ENCODE measurements around the gene AOPEP. TPM values are rescaled to one million over a fixed set of nuclear protein-coding genes. Genes with fewer than 3 reads are reported as not detected.

Gene AOPEP
- total and polyA plus RNA-seq, 10 donors, result 14.8 to 86.1 (median 51.3) TPM

DNA sequence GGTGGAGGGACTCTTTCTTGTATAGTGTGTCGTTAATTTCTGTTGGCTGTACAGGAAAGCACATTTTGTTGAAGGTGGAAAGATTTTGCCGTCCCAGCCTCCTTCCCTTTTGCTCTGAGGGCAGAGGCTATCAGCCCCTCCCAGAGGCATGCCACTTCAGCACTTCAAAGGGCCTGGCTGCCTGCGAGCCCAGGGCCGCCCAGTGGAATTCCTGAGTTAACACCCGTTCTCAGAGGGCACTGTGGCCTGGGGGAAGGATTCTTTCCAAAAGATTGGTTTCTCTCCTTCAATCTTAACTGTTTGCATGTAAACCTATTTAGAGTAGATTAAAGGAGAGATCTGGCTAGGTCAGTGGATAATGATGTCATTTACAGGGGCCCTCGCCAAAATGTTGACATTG, 352.4 kb downstream of the AOPEP start:
- no peaks in the 10 kb centered on the region for H3K9me3 ChIP-seq
- intact Hi-C loops (cut with DNase I; ENCODE audit: low total_unique reads), result no loop called here
- H3K4me3 ChIP-seq, result no peak overlapping the region
- H3K27ac ChIP-seq, result peak overlapping the region in 5 of 8 donors; percentile 44 to 67 (median 63)
- peak; percentile 58 for DNase-seq
- H3K4me1 ChIP-seq, result peaks cover 0 to 40% (median 20%) of the 10 kb centered on the region in 6 donors
- H3K36me3 ChIP-seq, result peaks cover 0 to 53% (median 21%) of the 10 kb centered on the region in 6 donors
- WGBS, 5 donors, result 48 to 81% (median 71%) methylated on average over 6 of the region's 6 CpGs
- TF ChIP-seq POLR2AphosphoS5 (IDR thresholded peaks at IDR 0.05), result no peak
- TF ChIP-seq, protein P1, sequence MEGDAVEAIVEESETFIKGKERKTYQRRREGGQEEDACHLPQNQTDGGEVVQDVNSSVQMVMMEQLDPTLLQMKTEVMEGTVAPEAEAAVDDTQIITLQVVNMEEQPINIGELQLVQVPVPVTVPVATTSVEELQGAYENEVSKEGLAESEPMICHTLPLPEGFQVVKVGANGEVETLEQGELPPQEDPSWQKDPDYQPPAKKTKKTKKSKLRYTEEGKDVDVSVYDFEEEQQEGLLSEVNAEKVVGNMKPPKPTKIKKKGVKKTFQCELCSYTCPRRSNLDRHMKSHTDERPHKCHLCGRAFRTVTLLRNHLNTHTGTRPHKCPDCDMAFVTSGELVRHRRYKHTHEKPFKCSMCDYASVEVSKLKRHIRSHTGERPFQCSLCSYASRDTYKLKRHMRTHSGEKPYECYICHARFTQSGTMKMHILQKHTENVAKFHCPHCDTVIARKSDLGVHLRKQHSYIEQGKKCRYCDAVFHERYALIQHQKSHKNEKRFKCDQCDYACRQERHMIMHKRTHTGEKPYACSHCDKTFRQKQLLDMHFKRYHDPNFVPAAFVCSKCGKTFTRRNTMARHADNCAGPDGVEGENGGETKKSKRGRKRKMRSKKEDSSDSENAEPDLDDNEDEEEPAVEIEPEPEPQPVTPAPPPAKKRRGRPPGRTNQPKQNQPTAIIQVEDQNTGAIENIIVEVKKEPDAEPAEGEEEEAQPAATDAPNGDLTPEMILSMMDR (IDR thresholded peaks at IDR 0.05 in 8 of 11, conservative IDR thresholded peaks at IDR 0.05 in 3 of 11), result no peak
- TF ChIP-seq POLR2A (IDR thresholded peaks at IDR 0.05), result no peak
- H3K27me3 ChIP-seq (replicated peaks in 1 of 7), result no peaks in the 10 kb centered on the region

DNA sequence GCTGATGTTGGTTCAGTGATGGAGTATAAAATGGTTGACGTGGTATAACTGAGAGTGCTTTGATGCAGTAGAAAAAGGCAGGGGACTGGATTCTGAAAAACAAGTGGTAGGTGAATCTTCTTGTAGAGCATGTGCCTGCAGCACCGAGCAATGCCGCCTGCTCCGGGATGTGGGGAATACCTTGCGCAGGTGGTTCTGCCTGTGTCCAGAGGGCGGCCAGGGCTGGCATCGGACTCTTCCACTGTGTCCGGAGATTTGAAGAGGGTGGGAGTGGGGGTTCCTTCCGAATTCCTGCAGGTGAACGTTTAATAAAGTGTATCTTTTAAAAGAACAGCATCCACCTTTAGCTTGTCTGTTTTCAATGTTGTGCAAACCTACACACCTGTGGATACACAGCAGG, 353.0 kb downstream of the AOPEP start:
- no peaks in the 10 kb centered on the region for H3K27me3 ChIP-seq (replicated peaks in 1 of 7)
- WGBS, 5 donors, result 93 to 95% (median 94%) methylated on average over 10 of the region's 10 CpGs
- TF ChIP-seq POLR2AphosphoS5 (IDR thresholded peaks at IDR 0.05) (no peak), POLR2A (IDR thresholded peaks at IDR 0.05) (no peak)
- TF ChIP-seq, protein P1 (IDR thresholded peaks at IDR 0.05 in 8 of 11, conservative IDR thresholded peaks at IDR 0.05 in 3 of 11), result no peak
- H3K4me1 ChIP-seq, result peaks cover 0 to 40% (median 20%) of the 10 kb centered on the region in 6 donors
- intact Hi-C loops (cut with DNase I; ENCODE audit: low total_unique reads), result no loop called here
- H3K36me3 ChIP-seq, result peaks cover 0 to 53% (median 21%) of the 10 kb centered on the region in 6 donors
- peak; percentile 58 for DNase-seq
- H3K4me3 ChIP-seq, result no peak overlapping the region
- H3K9me3 ChIP-seq, result no peaks in the 10 kb centered on the region
- H3K27ac ChIP-seq, result no peak overlapping the region

GRCh38 chr9:95080961-95081647, 354.6 kb downstream of the AOPEP start:
- Histone ChIP-seq H3K4me1 (peaks cover 0 to 36% (median 20%) of the 10 kb centered on the region in 6 donors), H3K27me3 (replicated peaks in 1 of 7) (no peaks in the 10 kb centered on the region), H3K36me3 (peaks cover 0 to 64% (median 31%) of the 10 kb centered on the region in 6 donors), H3K4me3 (no peak overlapping the region), H3K27ac (no peak overlapping the region), H3K9me3 (no peaks in the 10 kb centered on the region)
- peak; percentile 55 for DNase-seq
- intact Hi-C loops (cut with DNase I; ENCODE audit: low total_unique reads), result no loop called here
- 89 to 94% (median 90%) methylated on average over 20 of the region's 20 CpGs for WGBS, 5 donors
- TF ChIP-seq, protein P1 (IDR thresholded peaks at IDR 0.05 in 8 of 11, conservative IDR thresholded peaks at IDR 0.05 in 3 of 11), result no peak
- TF ChIP-seq POLR2AphosphoS5 (IDR thresholded peaks at IDR 0.05) (peak in 1 of 3 donors; percentile 10), POLR2A (IDR thresholded peaks at IDR 0.05) (no peak)

GRCh38 chr9:95081998-95082397, 355.5 kb downstream of the AOPEP start:
- intact Hi-C loops (cut with DNase I; ENCODE audit: low total_unique reads), result no loop called here
- no peak overlapping the region for H3K27ac ChIP-seq
- TF ChIP-seq POLR2AphosphoS5 (IDR thresholded peaks at IDR 0.05) (no peak), POLR2A (IDR thresholded peaks at IDR 0.05) (no peak)
- TF ChIP-seq, protein P1 (IDR thresholded peaks at IDR 0.05 in 8 of 11, conservative IDR thresholded peaks at IDR 0.05 in 3 of 11), result no peak
- peaks cover 0 to 27% (median 17%) of the 10 kb centered on the region in 6 donors for H3K4me1 ChIP-seq
- H3K27me3 ChIP-seq (replicated peaks in 1 of 7), result no peaks in the 10 kb centered on the region
- no peak overlapping the region for H3K4me3 ChIP-seq
- no peaks in the 10 kb centered on the region for H3K9me3 ChIP-seq
- peaks cover 0 to 73% (median 38%) of the 10 kb centered on the region in 6 donors for H3K36me3 ChIP-seq
- peak; percentile 51 for DNase-seq
- 87 to 94% (median 92%) methylated on average over 18 to 19 of the region's 19 CpGs for WGBS, 5 donors

All from spleen (tissue), 11 donors.